Measurements from ENCODE around the gene IRAK4.

Gene IRAK4

GRCh38 chr12:43776498-43776897 lies 17.7 kb downstream of the IRAK4 start:
- no peak for DNase-seq

GRCh38 chr12:43786899-43787693 lies 28.3 kb downstream of the IRAK4 start:
- no peak for DNase-seq

GRCh38 chr12:43789941-43790340 lies 31.2 kb downstream of the IRAK4 start:
- DNase-seq = no peak

- DNase-seq = no peak
Observed at GRCh38 chr12:43795716-43796280, 37.0 kb downstream of the IRAK4 start.

GRCh38 chr12:43797561-43798217 lies 38.9 kb downstream of the IRAK4 start:
- DNase-seq = no peak

GRCh38 chr12:43805149-43805859 lies 46.6 kb downstream of the IRAK4 start:
- no peak for DNase-seq

- peak; percentile 76 for DNase-seq
Observed at GRCh38 chr12:43805860-43806736, 47.3 kb downstream of the IRAK4 start, which contains the start of gene TWF1. Gene TWF1, minus strand, starts transcription at chr12:43806317. Its CDS starts 72 bp downstream, at chr12:43806245.

GRCh38 chr12:43806737-43807072 lies 48.0 kb downstream of the IRAK4 start:
- DNase-seq = no peak

- no peak for DNase-seq
Observed at GRCh38 chr12:43807386-43807785, 48.6 kb downstream of the IRAK4 start.

- no peak for DNase-seq
Observed at GRCh38 chr12:43812057-43812456, 53.3 kb downstream of the IRAK4 start.

- DNase-seq = no peak
Observed at GRCh38 chr12:43812926-43813325, 54.2 kb downstream of the IRAK4 start.

- no peak for DNase-seq
Observed at GRCh38 chr12:43815416-43815815, 56.7 kb downstream of the IRAK4 start.

- DNase-seq = no peak
Observed at GRCh38 chr12:43816168-43816567, 57.4 kb downstream of the IRAK4 start.

GRCh38 chr12:43824207-43824775 lies 65.5 kb downstream of the IRAK4 start:
- no peak for DNase-seq

- no peak for DNase-seq
Observed at GRCh38 chr12:43826681-43827080, 67.9 kb downstream of the IRAK4 start.

- DNase-seq = no peak
Observed at GRCh38 chr12:43827093-43827492, 68.3 kb downstream of the IRAK4 start.

GRCh38 chr12:43832463-43833168 lies 73.9 kb downstream of the IRAK4 start:
- DNase-seq = no peak

GRCh38 chr12:43835264-43835655 lies 76.5 kb downstream of the IRAK4 start:
- no peak for DNase-seq

GRCh38 chr12:43835656-43836474 lies 77.1 kb downstream of the IRAK4 start, which contains the start of gene TMEM117:
Gene TMEM117, plus strand, starts transcription at chr12:43836081.
- peak; percentile 28 for DNase-seq

GRCh38 chr12:43836475-43836989 lies 77.8 kb downstream of the IRAK4 start:
- no peak for DNase-seq

Data from NCI-H2171 (cell line).